NCI-H1436 treated with DMSO at 0.1 percent for 48 hours (cell line): ENCODE data around the gene KLHL35.
"Not testable (repeated sequence)": the region's sequence is repeated elsewhere in the genome, so short reads cannot be mapped to it uniquely, and the experiment has no call there.

Experiments used
- DNase-seq: peaks from one replicate; lab custom pipeline; 2025; lab: John Stamatoyannopoulos, UW

KLHL35 gene

GRCh38 chr11:75389925-75390324, 43.1 kb downstream of the KLHL35 start:
- DNase-seq: no peak

GRCh38 chr11:75389276-75389605, 43.8 kb downstream of the KLHL35 start:
- DNase-seq: no peak

- DNase-seq: no peak
These were observed 44.4 kb downstream of the KLHL35 start for GRCh38 chr11:75388386-75389275.

GRCh38 chr11:75387736-75388294, 45.2 kb downstream of the KLHL35 start:
- no peak for DNase-seq

GRCh38 chr11:75386942-75387630, 45.9 kb downstream of the KLHL35 start:
- no peak for DNase-seq

- no peak for DNase-seq
These were observed 48.4 kb downstream of the KLHL35 start for GRCh38 chr11:75384438-75385080.

GRCh38 chr11:75383246-75383645, 49.8 kb downstream of the KLHL35 start:
- no peak for DNase-seq

GRCh38 chr11:75380716-75381420, 52.1 kb downstream of the KLHL35 start:
- no peak for DNase-seq

- DNase-seq: no peak
These were observed 52.8 kb downstream of the KLHL35 start for GRCh38 chr11:75380245-75380644.

GRCh38 chr11:75378776-75379175, 54.2 kb downstream of the KLHL35 start:
- not testable (repeated sequence) for DNase-seq

- no peak for DNase-seq
These were observed 56.8 kb downstream of the KLHL35 start for GRCh38 chr11:75376175-75376574.

- no peak for DNase-seq
These were observed 57.4 kb downstream of the KLHL35 start for GRCh38 chr11:75375626-75376025.

- DNase-seq: no peak
These were observed 58.4 kb downstream of the KLHL35 start for GRCh38 chr11:75374646-75375045.

GRCh38 chr11:75373201-75373600, 59.8 kb downstream of the KLHL35 start:
- DNase-seq: no peak
